IgD-negative memory B cell (primary cell): ENCODE data around the gene ZNF497. TPM values are rescaled to one million over a fixed set of nuclear protein-coding genes. Genes with fewer than 3 reads are reported as not detected.
"Not testable (repeated sequence)": the region's sequence is repeated elsewhere in the genome, so short reads cannot be mapped to it uniquely, and the experiment has no call there.

Source experiments
- H3K27ac Mint-ChIP-seq, 3 donors: one replicate each; pipeline ENCODE4 v1.8.0; 2020 to 2022; ENCODE audit warnings: mild to moderate bottlenecking in 3 of 3, mixed read lengths in 3 of 3, moderate library complexity in 1 of 3
- H3K27me3 Mint-ChIP-seq: one replicate; pipeline ENCODE4 v1.8.0; 2021; ENCODE audit warnings: mixed read lengths
- H3K36me3 Mint-ChIP-seq: one replicate; pipeline ENCODE4 v1.8.0; 2020; ENCODE audit warnings: mild to moderate bottlenecking, mixed read lengths
- H3K4me1 Mint-ChIP-seq, 3 donors: one replicate each; pipeline ENCODE4 v1.8.0; 2020 to 2022; ENCODE audit warnings: mixed read lengths in 3 of 3, mild to moderate bottlenecking in 1 of 3
- H3K4me3 Mint-ChIP-seq, 4 donors: one replicate each; pipeline ENCODE4 v1.8.0; 2020 to 2022; ENCODE audit warnings: mild to moderate bottlenecking in 4 of 4, mixed read lengths in 4 of 4, moderate library complexity in 3 of 4
- H3K9me3 Mint-ChIP-seq, 3 donors: one replicate each; pipeline ENCODE4 v1.8.0; 2020 to 2021; ENCODE audit warnings: mixed read lengths in 3 of 3, mild to moderate bottlenecking in 1 of 3
- polyA plus RNA-seq: library from polyadenylated mRNA; unstranded; fragments of 300-500 nt; fragmentation: Illumina TruSeq; gene quantifications from one replicate; pipeline ENCODE4 v1.2.3, GENCODE V29; 2021

The ZNF497 gene
- polyA plus RNA-seq, 1 donor from 2014 or later, result 2.1 TPM

- H3K4me3 Mint-ChIP-seq, result peak overlapping the region; percentile 90 to 99 (median 95)
- H3K27me3 Mint-ChIP-seq, result no peaks in the 10 kb centered on the region
- H3K27ac Mint-ChIP-seq, result peak overlapping the region; percentile 95 to 99 (median 95)
- H3K4me1 Mint-ChIP-seq, result peaks cover 19 to 33% (median 30%) of the 10 kb centered on the region in 3 donors
- no peaks in the 10 kb centered on the region for H3K9me3 Mint-ChIP-seq
- H3K36me3 Mint-ChIP-seq, result peaks cover 7% of the 10 kb centered on the region
These were observed 22.9 kb upstream of the ZNF497 start for GRCh38 chr19:58385313-58385890.

GRCh38 chr19:58382997-58383603 lies 20.5 kb upstream of the ZNF497 start:
- peaks cover 24 to 33% (median 25%) of the 10 kb centered on the region in 3 donors for H3K4me1 Mint-ChIP-seq
- H3K27me3 Mint-ChIP-seq, result no peaks in the 10 kb centered on the region
- peaks cover 2% of the 10 kb centered on the region for H3K36me3 Mint-ChIP-seq
- H3K4me3 Mint-ChIP-seq, result peak overlapping the region in 2 of 4 donors; percentile 44 to 90
- H3K27ac Mint-ChIP-seq, result peak overlapping the region in 2 of 3 donors; percentile 48 to 78
- H3K9me3 Mint-ChIP-seq, result no peaks in the 10 kb centered on the region

- no peaks in the 10 kb centered on the region for H3K9me3 Mint-ChIP-seq
- H3K27ac Mint-ChIP-seq, result peak overlapping the region; percentile 98 to 100 (median 99)
- peak overlapping the region; percentile 92 to 98 (median 96) for H3K4me3 Mint-ChIP-seq
- H3K27me3 Mint-ChIP-seq, result no peaks in the 10 kb centered on the region
- H3K4me1 Mint-ChIP-seq, result peaks cover 10 to 24% (median 20%) of the 10 kb centered on the region in 3 donors
- H3K36me3 Mint-ChIP-seq, result no peaks in the 10 kb centered on the region
These were observed 19.1 kb upstream of the ZNF497 start for GRCh38 chr19:58381460-58382212.

GRCh38 chr19:58380662-58381459 lies 18.3 kb upstream of the ZNF497 start, which contains the start of gene ZNF837:
ZNF837 (minus strand) TSS chr19:58381030; CDS start chr19:58369332, 11,698 bp downstream.
- H3K4me3 Mint-ChIP-seq, result peak within 1 kb of the TSS; percentile 92 to 98 (median 96)
- peaks cover 10 to 24% (median 19%) of the 10 kb centered on the region in 3 donors for H3K4me1 Mint-ChIP-seq
- H3K27ac Mint-ChIP-seq, result peak within 1 kb of the TSS; percentile 98 to 100 (median 99)
- H3K27me3 Mint-ChIP-seq, result no peaks in the 10 kb centered on the region
- H3K9me3 Mint-ChIP-seq, result no peaks in the 10 kb centered on the region
- no peaks in the 10 kb centered on the region for H3K36me3 Mint-ChIP-seq

GRCh38 chr19:58380037-58380661 lies 17.6 kb upstream of the ZNF497 start:
- Mint-ChIP-seq H3K36me3 (no peaks in the 10 kb centered on the region), H3K9me3 (no peaks in the 10 kb centered on the region), H3K4me3 (peak overlapping the region; percentile 92 to 98 (median 96))

GRCh38 chr19:58379246-58379645 lies 16.7 kb upstream of the ZNF497 start:
- peaks cover 6 to 19% (median 15%) of the 10 kb centered on the region in 3 donors for H3K4me1 Mint-ChIP-seq
- H3K36me3 Mint-ChIP-seq, result no peaks in the 10 kb centered on the region
- H3K27ac Mint-ChIP-seq, result peak overlapping the region; percentile 88 to 99 (median 90)
- H3K27me3 Mint-ChIP-seq, result no peaks in the 10 kb centered on the region
- no peaks in the 10 kb centered on the region for H3K9me3 Mint-ChIP-seq
- peak overlapping the region; percentile 92 to 98 (median 96) for H3K4me3 Mint-ChIP-seq

More at GRCh38 chr19:58380037-58380661, 17.6 kb upstream of the ZNF497 start:
- H3K27me3 Mint-ChIP-seq, result no peaks in the 10 kb centered on the region
- H3K27ac Mint-ChIP-seq, result peak overlapping the region; percentile 98 to 100 (median 99)
- H3K4me1 Mint-ChIP-seq, result peaks cover 6 to 19% (median 15%) of the 10 kb centered on the region in 3 donors

- H3K36me3 Mint-ChIP-seq, H3K27ac Mint-ChIP-seq, H3K4me3 Mint-ChIP-seq, H3K27me3 Mint-ChIP-seq, H3K9me3 Mint-ChIP-seq: not testable (repeated sequence)
- H3K4me1 Mint-ChIP-seq, result peaks cover 6 to 14% (median 12%) of the 10 kb centered on the region in 3 donors
These were observed 14.2 kb upstream of the ZNF497 start for GRCh38 chr19:58376724-58377123.

- Mint-ChIP-seq H3K27ac (peak overlapping the region in 1 of 3 donors; percentile 28), H3K36me3 (no peaks in the 10 kb centered on the region), H3K4me3 (no peak overlapping the region), H3K9me3 (no peaks in the 10 kb centered on the region), H3K27me3 (no peaks in the 10 kb centered on the region), H3K4me1 (peaks cover 0 to under 1% (median 0%) of the 10 kb centered on the region in 3 donors)
These were observed 11.6 kb upstream of the ZNF497 start for GRCh38 chr19:58374200-58374599.

GRCh38 chr19:58372311-58373133 lies 10.0 kb upstream of the ZNF497 start:
- Mint-ChIP-seq H3K36me3 (no peaks in the 10 kb centered on the region), H3K9me3 (no peaks in the 10 kb centered on the region), H3K4me3 (no peak overlapping the region), H3K27me3 (no peaks in the 10 kb centered on the region), H3K4me1 (no peaks in the 10 kb centered on the region), H3K27ac (no peak overlapping the region)

GRCh38 chr19:58368561-58369360 lies 6.2 kb upstream of the ZNF497 start:
- H3K36me3 Mint-ChIP-seq, result no peaks in the 10 kb centered on the region
- peaks cover 0 to 5% (median 4%) of the 10 kb centered on the region in 3 donors for H3K4me1 Mint-ChIP-seq
- no peaks in the 10 kb centered on the region for H3K9me3 Mint-ChIP-seq
- no peak overlapping the region for H3K27ac Mint-ChIP-seq
- H3K4me3 Mint-ChIP-seq, result no peak overlapping the region
- no peaks in the 10 kb centered on the region for H3K27me3 Mint-ChIP-seq

GRCh38 chr19:58367698-58368454 lies 5.3 kb upstream of the ZNF497 start:
- H3K36me3 Mint-ChIP-seq, result no peaks in the 10 kb centered on the region
- no peaks in the 10 kb centered on the region for H3K9me3 Mint-ChIP-seq
- no peak overlapping the region for H3K27ac Mint-ChIP-seq
- no peaks in the 10 kb centered on the region for H3K27me3 Mint-ChIP-seq
- H3K4me1 Mint-ChIP-seq, result peaks cover 0 to 5% (median 4%) of the 10 kb centered on the region in 3 donors
- no peak overlapping the region for H3K4me3 Mint-ChIP-seq
